Measurements from ENCODE around the gene SH3BGRL2.

The SH3BGRL2 gene

DNA sequence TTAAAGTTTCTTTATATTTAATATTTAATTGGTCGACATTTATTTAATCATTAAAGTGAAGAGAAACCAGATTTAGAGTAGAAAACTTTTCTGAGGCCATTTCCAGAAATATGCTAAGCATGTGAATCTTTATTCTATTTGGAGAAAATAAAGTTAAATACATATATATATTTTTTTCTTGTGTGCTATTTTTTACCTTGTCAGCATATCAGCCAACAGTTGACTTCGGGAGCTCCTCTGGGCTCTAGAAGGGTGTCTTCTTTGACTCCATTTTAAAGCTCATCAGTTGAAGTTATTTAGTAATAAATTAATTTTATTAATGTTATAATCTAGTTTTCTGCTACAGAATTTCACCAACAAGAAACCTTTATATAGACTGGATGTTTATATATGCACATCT, 73.1 kb downstream of the SH3BGRL2 start:
- Histone ChIP-seq H3K9me3 (replicated peaks in 1 of 2; ENCODE audit: control insufficient read depth in 2 of 2, insufficient read depth in 1 of 2, low read depth in 1 of 2, low read length in 2 of 2) (no peaks in the 10 kb centered on the region), H3K14ac (ENCODE audit: low read length) (no peak overlapping the region), H3K27ac (replicated peaks; ENCODE audit: low read length) (no peak overlapping the region), H2BK5ac (ENCODE audit: low read length) (no peak overlapping the region), H2BK120ac (ENCODE audit: low read depth, low read length) (no peak overlapping the region), H3K4me3 (ENCODE audit: low read length in 2 of 2) (no peak overlapping the region), H4K91ac (ENCODE audit: low read depth, low read length, poor library complexity) (no peak overlapping the region), H4K8ac (ENCODE audit: low read depth, low read length) (no peak overlapping the region), H3K4me1 (ENCODE audit: control insufficient read depth in 2 of 2, insufficient read depth in 1 of 2, low read depth in 1 of 2, low read length in 2 of 2) (peaks cover 0 to 6% of the 10 kb centered on the region in 2 donors), H3K4ac (ENCODE audit: low read length) (no peak overlapping the region), H3K23ac (ENCODE audit: low read depth, low read length, poor library complexity) (no peak overlapping the region), H2BK12ac (ENCODE audit: low read length) (no peak overlapping the region), H3K9ac (ENCODE audit: low read depth, low read length, poor library complexity) (no peak overlapping the region), H3K79me1 (ENCODE audit: low read depth, low read length) (no peaks in the 10 kb centered on the region), H3K18ac (ENCODE audit: low read length) (no peak overlapping the region), H2AFZ (ENCODE audit: low read length) (no peak overlapping the region), H2BK15ac (ENCODE audit: low read length) (no peak overlapping the region), H3K27me3 (ENCODE audit: control insufficient read depth in 3 of 3, insufficient read depth in 3 of 3, low read depth in 1 of 3, low read length in 3 of 3) (no peaks in the 10 kb centered on the region), H2AK5ac (ENCODE audit: low read depth, low read length) (no peak overlapping the region), H3K36me3 (replicated peaks in 1 of 2; ENCODE audit: control insufficient read depth in 2 of 2, insufficient read depth in 2 of 2, low read length in 2 of 2) (peaks cover 1 to 8% of the 10 kb centered on the region in 2 donors), H3K4me2 (ENCODE audit: insufficient read depth, low read length, poor library complexity, severe bottlenecking) (no peak overlapping the region)
- no CpG with 5 or more reads among the region's 2 CpGs for WGBS, 2 donors (ENCODE audit: extremely low coverage in 2 of 2, insufficient read length in 2 of 2, insufficient replicate concordance in 1 of 2)
- no peak for DNase-seq (ENCODE audit: low spot score)

DNA sequence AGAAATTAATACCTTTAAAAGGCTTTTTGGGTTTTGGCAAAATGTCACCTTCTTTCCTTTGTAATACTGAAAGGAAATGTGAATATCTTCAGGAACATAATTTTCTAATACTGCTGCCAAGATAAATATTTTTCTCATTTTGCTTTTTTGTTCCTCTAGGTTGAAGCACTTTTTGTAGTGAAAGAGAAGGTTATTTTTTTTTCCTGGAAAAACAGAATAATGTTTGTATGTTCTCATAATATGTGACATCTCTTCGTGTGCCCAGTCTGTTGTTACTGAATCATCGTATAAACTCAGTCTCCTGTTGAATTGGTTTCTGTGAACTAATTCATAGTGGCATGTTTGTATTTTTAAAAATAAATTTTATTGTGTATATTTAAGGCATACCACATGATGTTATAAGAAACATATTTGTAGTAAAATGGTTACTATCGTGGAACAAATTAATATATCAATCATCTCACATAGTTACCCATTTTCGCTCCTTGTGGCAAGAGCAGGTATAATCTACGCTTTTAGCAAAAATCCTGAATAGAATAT, 74.4 kb downstream of the SH3BGRL2 start:
- no peak overlapping the region for H3K14ac ChIP-seq (ENCODE audit: low read length)
- H3K79me1 ChIP-seq (ENCODE audit: low read depth, low read length) = no peaks in the 10 kb centered on the region
- no peak overlapping the region for H2BK5ac ChIP-seq (ENCODE audit: low read length)
- no peak overlapping the region for H2AFZ ChIP-seq (ENCODE audit: low read length)
- no peak overlapping the region for H3K4me2 ChIP-seq (ENCODE audit: insufficient read depth, low read length, poor library complexity, severe bottlenecking)
- H2BK15ac ChIP-seq (ENCODE audit: low read length) = no peak overlapping the region
- peaks cover 0 to 3% of the 10 kb centered on the region in 2 donors for H3K36me3 ChIP-seq (replicated peaks in 1 of 2; ENCODE audit: control insufficient read depth in 2 of 2, insufficient read depth in 2 of 2, low read length in 2 of 2)
- H4K8ac ChIP-seq (ENCODE audit: low read depth, low read length) = no peak overlapping the region
- H4K91ac ChIP-seq (ENCODE audit: low read depth, low read length, poor library complexity) = no peak overlapping the region
- no peak overlapping the region for H3K4ac ChIP-seq (ENCODE audit: low read length)
- H3K18ac ChIP-seq (ENCODE audit: low read length) = no peak overlapping the region
- H2BK120ac ChIP-seq (ENCODE audit: low read depth, low read length) = no peak overlapping the region
- H3K4me3 ChIP-seq (ENCODE audit: low read length in 2 of 2) = no peak overlapping the region
- peaks cover 0 to 9% of the 10 kb centered on the region in 2 donors for H3K4me1 ChIP-seq (ENCODE audit: control insufficient read depth in 2 of 2, insufficient read depth in 1 of 2, low read depth in 1 of 2, low read length in 2 of 2)
- no peak for DNase-seq (ENCODE audit: low spot score)
- H3K27me3 ChIP-seq (ENCODE audit: control insufficient read depth in 3 of 3, insufficient read depth in 3 of 3, low read depth in 1 of 3, low read length in 3 of 3) = no peaks in the 10 kb centered on the region
- no peak overlapping the region for H3K27ac ChIP-seq (replicated peaks; ENCODE audit: low read length)
- no peak overlapping the region for H2AK5ac ChIP-seq (ENCODE audit: low read depth, low read length)
- no peak overlapping the region for H3K23ac ChIP-seq (ENCODE audit: low read depth, low read length, poor library complexity)
- H2BK12ac ChIP-seq (ENCODE audit: low read length) = no peak overlapping the region
- H3K9me3 ChIP-seq (replicated peaks in 1 of 2; ENCODE audit: control insufficient read depth in 2 of 2, insufficient read depth in 1 of 2, low read depth in 1 of 2, low read length in 2 of 2) = no peaks in the 10 kb centered on the region
- no peak overlapping the region for H3K9ac ChIP-seq (ENCODE audit: low read depth, low read length, poor library complexity)
- no CpG with 5 or more reads among the region's 5 CpGs for WGBS, 2 donors (ENCODE audit: extremely low coverage in 2 of 2, insufficient read length in 2 of 2, insufficient replicate concordance in 1 of 2)

DNA sequence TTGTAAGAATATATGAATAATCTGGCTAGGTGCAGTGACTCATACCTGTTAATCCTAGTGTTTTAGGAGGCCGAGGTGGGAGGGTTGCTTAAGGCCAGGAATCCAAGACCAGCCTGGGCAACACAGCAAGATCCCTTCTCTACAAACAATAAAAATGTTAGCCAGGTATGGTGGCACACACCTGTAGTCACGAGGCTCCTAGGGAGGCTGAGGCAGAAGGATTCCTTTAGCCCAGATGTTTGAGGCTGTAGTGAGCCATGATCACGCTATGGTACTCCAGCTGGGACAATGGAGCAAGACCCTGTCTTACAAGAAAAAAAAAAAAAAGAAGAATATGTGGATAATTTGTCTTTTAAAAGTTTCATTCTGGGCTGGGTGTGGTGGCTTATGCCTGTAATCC, 75.4 kb downstream of the SH3BGRL2 start:
- H3K4ac ChIP-seq (ENCODE audit: low read length) = no peak overlapping the region
- no peak overlapping the region for H2BK15ac ChIP-seq (ENCODE audit: low read length)
- DNase-seq (ENCODE audit: low spot score) = no peak
- no peak overlapping the region for H3K23ac ChIP-seq (ENCODE audit: low read depth, low read length, poor library complexity)
- H3K36me3 ChIP-seq (replicated peaks in 1 of 2; ENCODE audit: control insufficient read depth in 2 of 2, insufficient read depth in 2 of 2, low read length in 2 of 2) = peaks cover 0 to 3% of the 10 kb centered on the region in 2 donors
- H3K27ac ChIP-seq (replicated peaks; ENCODE audit: low read length) = no peak overlapping the region
- no peak overlapping the region for H4K8ac ChIP-seq (ENCODE audit: low read depth, low read length)
- H3K4me1 ChIP-seq (ENCODE audit: control insufficient read depth in 2 of 2, insufficient read depth in 1 of 2, low read depth in 1 of 2, low read length in 2 of 2) = peaks cover 0 to 11% of the 10 kb centered on the region in 2 donors
- H2AFZ ChIP-seq (ENCODE audit: low read length) = no peak overlapping the region
- no peak overlapping the region for H2BK5ac ChIP-seq (ENCODE audit: low read length)
- no peak overlapping the region for H3K9ac ChIP-seq (ENCODE audit: low read depth, low read length, poor library complexity)
- no peak overlapping the region for H3K4me2 ChIP-seq (ENCODE audit: insufficient read depth, low read length, poor library complexity, severe bottlenecking)
- H3K27me3 ChIP-seq (ENCODE audit: control insufficient read depth in 3 of 3, insufficient read depth in 3 of 3, low read depth in 1 of 3, low read length in 3 of 3) = no peaks in the 10 kb centered on the region
- no peak overlapping the region for H4K91ac ChIP-seq (ENCODE audit: low read depth, low read length, poor library complexity)
- H3K18ac ChIP-seq (ENCODE audit: low read length) = no peak overlapping the region
- H2BK12ac ChIP-seq (ENCODE audit: low read length) = no peak overlapping the region
- no peak overlapping the region for H2AK5ac ChIP-seq (ENCODE audit: low read depth, low read length)
- H2BK120ac ChIP-seq (ENCODE audit: low read depth, low read length) = no peak overlapping the region
- no peak overlapping the region for H3K4me3 ChIP-seq (ENCODE audit: low read length in 2 of 2)
- H3K79me1 ChIP-seq (ENCODE audit: low read depth, low read length) = no peaks in the 10 kb centered on the region
- no peak overlapping the region for H3K14ac ChIP-seq (ENCODE audit: low read length)
- no peaks in the 10 kb centered on the region for H3K9me3 ChIP-seq (replicated peaks in 1 of 2; ENCODE audit: control insufficient read depth in 2 of 2, insufficient read depth in 1 of 2, low read depth in 1 of 2, low read length in 2 of 2)
- no CpG with 5 or more reads among the region's 3 CpGs for WGBS, 2 donors (ENCODE audit: extremely low coverage in 2 of 2, insufficient read length in 2 of 2, insufficient replicate concordance in 1 of 2)

- H3K4me2 ChIP-seq (ENCODE audit: insufficient read depth, low read length, poor library complexity, severe bottlenecking) = no peak overlapping the region
- no peak overlapping the region for H3K4ac ChIP-seq (ENCODE audit: low read length)
- H3K4me3 ChIP-seq (ENCODE audit: low read length in 2 of 2) = no peak overlapping the region
- no peak overlapping the region for H3K27ac ChIP-seq (replicated peaks; ENCODE audit: low read length)
- H3K36me3 ChIP-seq (replicated peaks in 1 of 2; ENCODE audit: control insufficient read depth in 2 of 2, insufficient read depth in 2 of 2, low read length in 2 of 2) = peaks cover 0 to 3% of the 10 kb centered on the region in 2 donors
- no peaks in the 10 kb centered on the region for H3K79me1 ChIP-seq (ENCODE audit: low read depth, low read length)
- no peaks in the 10 kb centered on the region for H3K27me3 ChIP-seq (ENCODE audit: control insufficient read depth in 3 of 3, insufficient read depth in 3 of 3, low read depth in 1 of 3, low read length in 3 of 3)
- no peak overlapping the region for H3K23ac ChIP-seq (ENCODE audit: low read depth, low read length, poor library complexity)
- H4K8ac ChIP-seq (ENCODE audit: low read depth, low read length) = no peak overlapping the region
- no peak overlapping the region for H2AFZ ChIP-seq (ENCODE audit: low read length)
- no peak overlapping the region for H2BK5ac ChIP-seq (ENCODE audit: low read length)
- H3K18ac ChIP-seq (ENCODE audit: low read length) = no peak overlapping the region
- H3K4me1 ChIP-seq (ENCODE audit: control insufficient read depth in 2 of 2, insufficient read depth in 1 of 2, low read depth in 1 of 2, low read length in 2 of 2) = peaks cover 0 to 11% of the 10 kb centered on the region in 2 donors
- H2BK120ac ChIP-seq (ENCODE audit: low read depth, low read length) = no peak overlapping the region
- no peak for DNase-seq (ENCODE audit: low spot score)
- no peak overlapping the region for H4K91ac ChIP-seq (ENCODE audit: low read depth, low read length, poor library complexity)
- no peak overlapping the region for H2BK15ac ChIP-seq (ENCODE audit: low read length)
- H2AK5ac ChIP-seq (ENCODE audit: low read depth, low read length) = no peak overlapping the region
- no peak overlapping the region for H2BK12ac ChIP-seq (ENCODE audit: low read length)
- H3K9ac ChIP-seq (ENCODE audit: low read depth, low read length, poor library complexity) = no peak overlapping the region
- no peak overlapping the region for H3K14ac ChIP-seq (ENCODE audit: low read length)
- no peaks in the 10 kb centered on the region for H3K9me3 ChIP-seq (replicated peaks in 1 of 2; ENCODE audit: control insufficient read depth in 2 of 2, insufficient read depth in 1 of 2, low read depth in 1 of 2, low read length in 2 of 2)
- WGBS, 2 donors (ENCODE audit: extremely low coverage in 2 of 2, insufficient read length in 2 of 2, insufficient replicate concordance in 1 of 2) = no CpG with 5 or more reads among the region's 1 CpG
Measured at GRCh38 chr6:79707621-79708020, 76.5 kb downstream of the SH3BGRL2 start.

All from neuronal stem cell (in vitro differentiated cells).